Calu3 (cell line): ENCODE data around the gene STH. TPM values are rescaled to one million over a fixed set of nuclear protein-coding genes. Genes with fewer than 3 reads are reported as not detected.

ENCODE experiments used
- BruUV-seq: library from RNA; stranded (reverse); fragments of 400-500 nt; replicated peaks from 2 replicates; lab custom pipeline; 2021; lab: Mats Ljungman, UMichigan
- CTCF ChIA-PET: fragments of 300-600 bp; sonication (Branson Sonifier 250); formaldehyde crosslinking; loops from one replicate; lab custom pipeline; 2022; ENCODE audit warnings: antibody characterized with exemption; lab: Charles Lee
- DNase-seq: peaks from one replicate; pipeline ENCODE4 v3.0.0; 2022
- H3K27ac Mint-ChIP-seq: one replicate; pipeline ENCODE4 v1.8.0; 2022; ENCODE audit warnings: mixed read lengths; ENCODE audit not compliant: unreplicated experiment
- H3K27me3 Mint-ChIP-seq: one replicate; pipeline ENCODE4 v1.8.0; 2022; ENCODE audit warnings: mixed read lengths; ENCODE audit not compliant: unreplicated experiment
- H3K36me3 Mint-ChIP-seq: one replicate; pipeline ENCODE4 v1.8.0; 2022; ENCODE audit warnings: mild to moderate bottlenecking, moderate library complexity, mixed read lengths; ENCODE audit not compliant: insufficient read depth, unreplicated experiment
- H3K4me1 Mint-ChIP-seq: one replicate; pipeline ENCODE4 v1.8.0; 2022; ENCODE audit warnings: mild to moderate bottlenecking, low read depth, mixed read lengths; ENCODE audit not compliant: unreplicated experiment
- H3K4me3 Mint-ChIP-seq: one replicate; pipeline ENCODE4 v1.8.0; 2022; ENCODE audit warnings: mild to moderate bottlenecking, low read depth, moderate library complexity, mixed read lengths; ENCODE audit not compliant: unreplicated experiment
- H3K9me3 Mint-ChIP-seq: one replicate; pipeline ENCODE4 v1.8.0; 2022; ENCODE audit warnings: low read depth, mixed read lengths; ENCODE audit not compliant: unreplicated experiment
- CTCF ChIP-seq: fragments of 200-600 bp; IDR thresholded peaks from one replicate; pipeline ENCODE4 v1.8.0; 2022; ENCODE audit warnings: antibody characterized with exemption; ENCODE audit not compliant: unreplicated experiment
- intact Hi-C: fragments of 100-400 bp; cut with micrococcal nuclease; formaldehyde crosslinking; loops from one replicate; pipeline ENCODE4 v1.10.0; 2022; ENCODE audit not compliant: unreplicated experiment
- total RNA-seq: library from RNA; stranded (reverse); gene quantifications from 2 replicates; pipeline ENCODE4 v1.2.3, GENCODE V29; 2022

The STH gene
- total RNA-seq, 1 experiment from 2014 or later, result not detected

GRCh38 chr17:46045639-46046038 lies 46.6 kb downstream of the STH start:
- Mint-ChIP-seq H3K36me3 (peaks cover 82% of the 10 kb centered on the region), H3K9me3 (no peaks in the 10 kb centered on the region), H3K27ac (no peak overlapping the region), H3K4me3 (no peak overlapping the region), H3K4me1 (peaks cover 17% of the 10 kb centered on the region), H3K27me3 (no peaks in the 10 kb centered on the region)
- no peak for TF ChIP-seq CTCF
- no peak for DNase-seq
- CTCF ChIA-PET, result interaction anchor here (0.6 kb wide), 2 partner anchors 112 to 1011 kb away, joined by 3 read pairs; no protein-coding TSS in a partner anchor
- intact Hi-C loops, result no loop called here
- BruUV-seq, result no TSS peak

- Mint-ChIP-seq H3K4me3 (no peak overlapping the region), H3K4me1 (peaks cover 28% of the 10 kb centered on the region), H3K27ac (no peak overlapping the region), H3K36me3 (peaks cover 82% of the 10 kb centered on the region), H3K27me3 (no peaks in the 10 kb centered on the region), H3K9me3 (no peaks in the 10 kb centered on the region)
- BruUV-seq, result no TSS peak
- no peak for DNase-seq
- no peak for TF ChIP-seq CTCF
- CTCF ChIA-PET, result interaction anchor here (0.5 to 1.4 kb wide), 3 partner anchors 104 to 1557 kb away, joined by 3 to 5 read pairs (median 5); partner anchors contain the start of gene KANSL1
- intact Hi-C loops, result no loop called here
Observed at GRCh38 chr17:46046957-46047356, 47.9 kb downstream of the STH start.

GRCh38 chr17:46047398-46047797 lies 48.3 kb downstream of the STH start:
- BruUV-seq, result no TSS peak
- no peak overlapping the region for H3K27ac Mint-ChIP-seq
- no peaks in the 10 kb centered on the region for H3K9me3 Mint-ChIP-seq
- no peak for DNase-seq
- intact Hi-C loops, result no loop called here
- TF ChIP-seq CTCF, result no peak
- H3K36me3 Mint-ChIP-seq, result peaks cover 86% of the 10 kb centered on the region
- no peak overlapping the region for H3K4me3 Mint-ChIP-seq
- no peaks in the 10 kb centered on the region for H3K27me3 Mint-ChIP-seq
- CTCF ChIA-PET, result interaction anchor here (0.5 to 1.4 kb wide), 2 partner anchors 104 to 145 kb away, joined by 3 to 5 read pairs; partner anchors contain the start of gene KANSL1
- H3K4me1 Mint-ChIP-seq, result peaks cover 33% of the 10 kb centered on the region

- DNase-seq, result no peak
- Mint-ChIP-seq H3K36me3 (peaks cover 85% of the 10 kb centered on the region), H3K4me3 (no peak overlapping the region), H3K9me3 (no peaks in the 10 kb centered on the region), H3K27ac (no peak overlapping the region), H3K4me1 (peaks cover 33% of the 10 kb centered on the region), H3K27me3 (no peaks in the 10 kb centered on the region)
- CTCF ChIA-PET, result interaction anchor here (1.4 kb wide), 1 partner anchor 145 kb away, joined by 5 read pairs; the partner anchor contains the start of gene KANSL1
- no TSS peak for BruUV-seq
- no peak for TF ChIP-seq CTCF
- intact Hi-C loops, result no loop called here
Observed at GRCh38 chr17:46047856-46048255, 48.8 kb downstream of the STH start.

Other genes with a start within 250 kb of the STH start
- not detected in 2 replicates for gene CRHR1, start 214.9 kb upstream of the STH start, total RNA-seq
- not detected in 2 replicates for gene SPPL2C, start 154.4 kb upstream of the STH start, total RNA-seq
- gene MAPT, start 104.7 kb upstream of the STH start, total RNA-seq, result 1.1 and 1.6 TPM in 2 replicates
- 187 and 190 TPM in 2 replicates for gene KANSL1, start 194.2 kb downstream of the STH start, total RNA-seq